ENCODE measurements around the gene DVL3.
"Not testable (repeated sequence)": the region's sequence is repeated elsewhere in the genome, so short reads cannot be mapped to it uniquely, and the experiment has no call there.

Gene DVL3

GRCh38 chr3:184155644-184156521, 706 bp downstream of the DVL3 start:
- in situ Hi-C loops (cut with HindIII; ENCODE audit: low sequenced_read_pairs): no loop called here

- in situ Hi-C loops (cut with HindIII; ENCODE audit: low sequenced_read_pairs): no loop called here
Measured at GRCh38 chr3:184156522-184156955, 1.4 kb downstream of the DVL3 start.

GRCh38 chr3:184157206-184157605, 2.0 kb downstream of the DVL3 start:
- in situ Hi-C loops (cut with HindIII; ENCODE audit: low sequenced_read_pairs): no loop called here

GRCh38 chr3:184158404-184158803, 3.2 kb downstream of the DVL3 start:
- in situ Hi-C loops (cut with HindIII; ENCODE audit: low sequenced_read_pairs): no loop called here

DNA sequence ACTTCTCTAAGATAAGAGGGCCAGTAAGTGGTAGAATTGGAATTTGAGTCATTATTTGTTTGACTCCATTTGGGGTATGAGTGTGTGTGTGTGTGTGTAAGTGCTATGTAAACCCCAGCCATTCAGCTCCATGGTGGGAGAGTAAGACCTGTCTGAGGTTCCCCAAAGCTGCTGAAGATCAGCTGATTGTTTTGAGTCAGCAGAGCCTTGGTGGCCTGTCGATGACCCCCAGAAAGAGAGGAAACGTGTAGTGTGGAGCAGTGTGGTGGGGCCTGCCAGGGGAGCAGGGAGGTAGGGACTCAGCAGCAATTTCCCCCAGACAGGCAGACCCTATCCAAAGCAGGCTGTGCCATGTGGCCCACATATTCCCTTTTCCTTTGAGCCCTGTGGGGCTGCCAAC, 5.3 kb downstream of the DVL3 start:
- in situ Hi-C loops (cut with HindIII; ENCODE audit: low sequenced_read_pairs): no loop called here

GRCh38 chr3:184162571-184163070, 7.4 kb downstream of the DVL3 start:
- in situ Hi-C loops (cut with HindIII; ENCODE audit: low sequenced_read_pairs): not testable (repeated sequence)

- in situ Hi-C loops (cut with HindIII; ENCODE audit: low sequenced_read_pairs): no loop called here
Measured at GRCh38 chr3:184164648-184165330, 9.6 kb downstream of the DVL3 start.

GRCh38 chr3:184165543-184165942, 10.4 kb downstream of the DVL3 start:
- in situ Hi-C loops (cut with HindIII; ENCODE audit: low sequenced_read_pairs): no loop called here

DNA sequence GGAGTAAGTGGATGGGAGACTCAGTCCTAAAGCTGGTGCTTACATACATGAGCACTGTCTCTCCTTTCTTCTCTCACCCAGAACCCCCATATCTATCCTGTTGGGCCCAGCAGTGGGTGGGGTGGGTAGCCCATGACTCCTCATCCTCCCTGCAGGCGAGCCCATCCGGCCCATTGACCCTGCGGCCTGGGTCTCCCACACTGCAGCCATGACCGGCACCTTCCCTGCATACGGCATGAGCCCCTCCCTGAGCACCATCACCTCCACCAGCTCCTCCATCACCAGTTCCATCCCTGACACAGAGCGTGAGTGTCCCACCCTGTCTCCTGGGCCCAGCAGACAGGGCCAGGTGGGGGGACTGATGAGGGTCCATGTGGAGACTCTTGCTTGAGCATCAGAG, 11.5 kb downstream of the DVL3 start:
- in situ Hi-C loops (cut with HindIII; ENCODE audit: low sequenced_read_pairs): no loop called here

GRCh38 chr3:184167786-184168185, 12.6 kb downstream of the DVL3 start:
- in situ Hi-C loops (cut with HindIII; ENCODE audit: low sequenced_read_pairs): no loop called here

GRCh38 chr3:184168363-184169120, 13.4 kb downstream of the DVL3 start:
- in situ Hi-C loops (cut with HindIII; ENCODE audit: low sequenced_read_pairs): no loop called here

GRCh38 chr3:184169896-184170875, 15.0 kb downstream of the DVL3 start:
- in situ Hi-C loops (cut with HindIII; ENCODE audit: low sequenced_read_pairs): no loop called here

DNA sequence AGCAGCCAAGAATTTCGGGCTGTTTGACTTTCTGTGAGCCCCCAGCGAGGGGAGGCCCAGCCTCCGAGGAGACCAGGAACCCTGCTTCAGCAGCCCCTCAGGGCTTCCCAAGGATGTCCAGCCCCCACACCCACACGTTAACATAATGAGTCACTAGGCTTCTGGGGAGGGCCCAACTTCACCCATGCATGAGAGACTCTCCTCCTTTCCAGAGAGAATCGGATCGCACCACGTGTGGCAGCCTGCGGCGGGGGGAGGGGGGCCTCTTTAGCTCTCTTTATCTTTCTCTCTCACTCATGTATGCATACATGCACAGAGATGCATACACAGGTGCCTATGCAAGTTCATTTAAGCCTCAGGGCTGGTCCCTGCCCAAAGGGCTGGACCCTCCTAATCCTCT, 16.4 kb downstream of the DVL3 start:
- in situ Hi-C loops (cut with HindIII; ENCODE audit: low sequenced_read_pairs): no loop called here

GRCh38 chr3:184172681-184173373, 17.6 kb downstream of the DVL3 start:
- in situ Hi-C loops (cut with HindIII; ENCODE audit: low sequenced_read_pairs): no loop called here

DNA sequence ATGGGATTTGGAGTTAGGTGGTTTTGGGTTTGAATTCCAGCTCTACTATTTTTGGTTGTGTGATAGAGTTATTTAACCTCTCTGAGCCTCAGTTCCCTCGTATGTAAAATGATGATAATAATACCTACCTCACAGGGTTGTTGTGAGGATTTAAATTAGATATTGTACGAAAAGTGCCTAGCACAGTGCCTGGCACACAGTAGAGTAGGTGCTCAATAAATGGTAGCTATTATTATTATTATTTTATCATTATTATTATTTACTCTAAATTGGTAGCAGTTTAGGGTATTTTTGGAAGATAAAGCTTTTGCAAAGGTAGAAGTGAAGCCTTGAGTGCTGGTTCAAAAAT, 18.2 kb downstream of the DVL3 start:
- in situ Hi-C loops (cut with HindIII; ENCODE audit: low sequenced_read_pairs): no loop called here

DNA sequence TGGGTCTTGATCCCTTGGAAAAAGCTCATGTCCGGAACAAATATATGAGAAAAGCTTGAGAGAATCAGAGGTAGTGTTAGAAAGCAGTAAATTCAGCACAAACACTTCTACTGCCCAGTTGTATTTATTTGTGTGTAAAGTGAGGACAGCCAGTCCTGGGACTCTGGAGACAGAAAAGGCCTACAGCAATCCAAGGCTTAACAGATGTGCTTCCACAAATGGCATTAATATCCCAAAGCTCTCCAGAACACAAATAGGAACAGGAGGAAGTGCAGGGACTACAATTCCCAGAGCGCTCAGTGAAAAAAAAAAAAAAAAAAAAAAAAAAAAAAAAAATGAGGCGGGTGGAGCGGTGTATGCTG, 19.1 kb downstream of the DVL3 start:
- in situ Hi-C loops (cut with HindIII; ENCODE audit: low sequenced_read_pairs): no loop called here

GRCh38 chr3:184174646-184175492, 19.7 kb downstream of the DVL3 start, which contains the start of gene AP2M1:
TSS of gene AP2M1 (plus strand) at chr3:184174855. CDS start at chr3:184176994, 2,139 bp downstream.
- in situ Hi-C loops (cut with HindIII; ENCODE audit: low sequenced_read_pairs): no loop called here

GRCh38 chr3:184175506-184175905, 20.3 kb downstream of the DVL3 start:
- in situ Hi-C loops (cut with HindIII; ENCODE audit: low sequenced_read_pairs): no loop called here

- in situ Hi-C loops (cut with HindIII; ENCODE audit: low sequenced_read_pairs): no loop called here
Measured at GRCh38 chr3:184175981-184176376, 20.8 kb downstream of the DVL3 start.

Data from endothelial cell of hepatic sinusoid (primary cell).